ENCODE results near the gene ABCG2. TPM values are rescaled to one million over a fixed set of nuclear protein-coding genes. Genes with fewer than 3 reads are reported as not detected.

Gene ABCG2
- total RNA-seq, 1 experiment from 2014 or later: not detected

GRCh38 chr4:88062843-88063242 lies 95.6 kb downstream of the ABCG2 start:
- Histone ChIP-seq H3K9me3 (ENCODE audit: low read depth, low read length, poor library complexity, severe bottlenecking) (no peaks in the 10 kb centered on the region), H3K4me3 (ENCODE audit: low read depth, low read length, poor library complexity, severe bottlenecking) (no peak overlapping the region), H3K27ac (ENCODE audit: low read depth, low read length, poor library complexity, severe bottlenecking) (no peak overlapping the region), H3K36me3 (ENCODE audit: insufficient read depth, low read length, poor library complexity, severe bottlenecking) (peaks cover under 1% of the 10 kb centered on the region), H3K27me3 (replicated peaks; ENCODE audit: insufficient read depth, low read depth, low read length, poor library complexity) (no peaks in the 10 kb centered on the region), H3K4me1 (ENCODE audit: insufficient read depth, low read length, poor library complexity, severe bottlenecking) (no peaks in the 10 kb centered on the region)
- no TSS peak for BruUV-seq (replicated peaks)
- intact Hi-C loops (cut with micrococcal nuclease; ENCODE audit: unreplicated experiment): no loop called here
- no peak for TF ChIP-seq CTCF (conservative IDR thresholded peaks at IDR 0.05; ENCODE audit: low read depth, low read length)
- no peak for TF ChIP-seq EZH2 (IDR thresholded peaks at IDR 0.05; ENCODE audit: borderline replicate concordance, low read depth, low read length, poor library complexity, severe bottlenecking)
- ChIA-PET CTCF (no interaction called here), POLR2A (ENCODE audit: low non-redundant PET) (no interaction called here)
- no peak for DNase-seq (ENCODE audit: low spot score)

- intact Hi-C loops (cut with micrococcal nuclease; ENCODE audit: unreplicated experiment): no loop called here
- Histone ChIP-seq H3K4me1 (ENCODE audit: insufficient read depth, low read length, poor library complexity, severe bottlenecking) (no peaks in the 10 kb centered on the region), H3K27me3 (replicated peaks; ENCODE audit: insufficient read depth, low read depth, low read length, poor library complexity) (no peaks in the 10 kb centered on the region), H3K9me3 (ENCODE audit: low read depth, low read length, poor library complexity, severe bottlenecking) (no peaks in the 10 kb centered on the region), H3K36me3 (ENCODE audit: insufficient read depth, low read length, poor library complexity, severe bottlenecking) (no peaks in the 10 kb centered on the region), H3K27ac (ENCODE audit: low read depth, low read length, poor library complexity, severe bottlenecking) (no peak overlapping the region), H3K4me3 (ENCODE audit: low read depth, low read length, poor library complexity, severe bottlenecking) (no peak overlapping the region)
- no peak for TF ChIP-seq EZH2 (IDR thresholded peaks at IDR 0.05; ENCODE audit: borderline replicate concordance, low read depth, low read length, poor library complexity, severe bottlenecking)
- TF ChIP-seq CTCF (conservative IDR thresholded peaks at IDR 0.05; ENCODE audit: low read depth, low read length): no peak
- no peak for DNase-seq (ENCODE audit: low spot score)
- ChIA-PET POLR2A (ENCODE audit: low non-redundant PET) (no interaction called here), CTCF (no interaction called here)
- no TSS peak for BruUV-seq (replicated peaks)
Measured at GRCh38 chr4:88062311-88062710, 96.1 kb downstream of the ABCG2 start.

- DNase-seq (ENCODE audit: low spot score): no peak
- CTCF ChIA-PET: no interaction called here
- Histone ChIP-seq H3K27ac (ENCODE audit: low read depth, low read length, poor library complexity, severe bottlenecking) (no peak overlapping the region), H3K27me3 (replicated peaks; ENCODE audit: insufficient read depth, low read depth, low read length, poor library complexity) (no peaks in the 10 kb centered on the region), H3K9me3 (ENCODE audit: low read depth, low read length, poor library complexity, severe bottlenecking) (no peaks in the 10 kb centered on the region), H3K4me1 (ENCODE audit: insufficient read depth, low read length, poor library complexity, severe bottlenecking) (no peaks in the 10 kb centered on the region), H3K4me3 (ENCODE audit: low read depth, low read length, poor library complexity, severe bottlenecking) (no peak overlapping the region), H3K36me3 (ENCODE audit: insufficient read depth, low read length, poor library complexity, severe bottlenecking) (no peaks in the 10 kb centered on the region)
- intact Hi-C loops (cut with micrococcal nuclease; ENCODE audit: unreplicated experiment): no loop called here
- no TSS peak for BruUV-seq (replicated peaks)
- TF ChIP-seq CTCF (conservative IDR thresholded peaks at IDR 0.05; ENCODE audit: low read depth, low read length) (no peak), EZH2 (IDR thresholded peaks at IDR 0.05; ENCODE audit: borderline replicate concordance, low read depth, low read length, poor library complexity, severe bottlenecking) (no peak)
- POLR2A ChIA-PET (ENCODE audit: low non-redundant PET): no interaction called here
Measured at GRCh38 chr4:88060431-88060830, 98.0 kb downstream of the ABCG2 start.
